Epithelial cell of proximal tubule (primary cell): Measurements from ENCODE around the gene STK10. TPM values are rescaled to one million over a fixed set of nuclear protein-coding genes. Genes with fewer than 3 reads are reported as not detected.

Experiments
- DNase-seq: peaks from one replicate; pipeline ENCODE4 v3.0.0-alpha.2; 2011; ENCODE audit warnings: low read depth
- H3K4me3 ChIP-seq: 2 replicates; pipeline ENCODE4 v1.5.1; 2011; ENCODE audit warnings: low read depth, mild to moderate bottlenecking, low read length
- CTCF ChIP-seq: conservative IDR thresholded peaks from 2 replicates; pipeline ENCODE4 v1.5.1; 2012; ENCODE audit warnings: low read depth, mild to moderate bottlenecking, low read length
- total RNA-seq: library from RNA; depleted of rRNA; stranded (reverse); fragments of >200 nt; gene quantifications from 2 replicates; pipeline ENCODE4 v1.2.3, GENCODE V29; 2015

Gene STK10
- total RNA-seq, 1 donor from 2014 or later = 22.4 TPM

- DNase-seq = no peak
- no peak overlapping the region for H3K4me3 ChIP-seq
- no peak for TF ChIP-seq CTCF
Observed at GRCh38 chr5:172055996-172056395, 132.0 kb downstream of the STK10 start.

DNA sequence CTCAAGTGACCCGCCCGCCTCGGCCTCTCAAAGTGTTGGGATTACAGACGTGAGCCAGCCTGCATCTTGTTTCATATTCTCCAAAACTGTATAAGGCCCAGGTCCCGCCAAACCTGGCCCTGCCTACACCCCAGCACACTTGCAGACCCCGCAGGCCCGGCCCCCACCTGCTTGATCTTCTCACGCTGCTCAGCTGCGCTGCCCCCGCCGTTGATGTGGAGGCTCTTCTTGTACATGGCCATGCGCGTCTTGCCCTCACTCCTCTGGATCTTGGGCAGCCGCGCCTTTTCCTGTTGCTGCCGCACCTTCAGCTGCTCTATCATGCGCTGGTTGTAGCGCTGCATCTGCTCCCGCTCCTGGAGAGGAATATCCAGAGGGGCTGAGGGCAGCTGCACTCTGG, 132.6 kb downstream of the STK10 start:
- H3K4me3 ChIP-seq = no peak overlapping the region
- DNase-seq = no peak
- TF ChIP-seq CTCF = no peak

DNA sequence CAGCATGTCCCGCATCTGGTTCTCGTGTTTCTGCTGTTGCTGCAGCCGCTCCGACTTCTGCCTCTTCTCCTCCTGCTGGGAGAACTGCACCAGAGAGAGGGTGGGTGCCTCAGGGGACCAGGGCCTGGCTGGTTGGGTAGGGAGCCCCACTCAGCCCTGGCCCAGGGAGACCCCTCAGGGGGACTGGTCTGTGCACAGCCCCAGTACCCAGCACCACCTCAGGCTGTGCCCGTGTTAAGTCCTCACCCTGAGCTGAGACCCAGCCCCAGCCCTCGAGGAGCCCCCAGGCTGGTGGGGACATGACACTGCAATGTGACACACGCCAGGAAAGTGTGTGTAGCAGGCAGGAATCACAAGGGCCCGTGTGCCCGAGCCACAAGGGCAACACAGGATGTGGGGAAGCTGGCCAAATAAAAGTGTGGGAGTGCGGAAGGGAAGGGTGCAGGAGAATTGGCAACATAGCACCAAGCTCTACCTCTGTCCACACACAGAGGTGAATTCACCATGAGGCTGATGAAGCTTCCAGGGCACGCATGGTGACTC, 133.3 kb downstream of the STK10 start:
- DNase-seq = no peak
- TF ChIP-seq CTCF = no peak
- no peak overlapping the region for H3K4me3 ChIP-seq

DNA sequence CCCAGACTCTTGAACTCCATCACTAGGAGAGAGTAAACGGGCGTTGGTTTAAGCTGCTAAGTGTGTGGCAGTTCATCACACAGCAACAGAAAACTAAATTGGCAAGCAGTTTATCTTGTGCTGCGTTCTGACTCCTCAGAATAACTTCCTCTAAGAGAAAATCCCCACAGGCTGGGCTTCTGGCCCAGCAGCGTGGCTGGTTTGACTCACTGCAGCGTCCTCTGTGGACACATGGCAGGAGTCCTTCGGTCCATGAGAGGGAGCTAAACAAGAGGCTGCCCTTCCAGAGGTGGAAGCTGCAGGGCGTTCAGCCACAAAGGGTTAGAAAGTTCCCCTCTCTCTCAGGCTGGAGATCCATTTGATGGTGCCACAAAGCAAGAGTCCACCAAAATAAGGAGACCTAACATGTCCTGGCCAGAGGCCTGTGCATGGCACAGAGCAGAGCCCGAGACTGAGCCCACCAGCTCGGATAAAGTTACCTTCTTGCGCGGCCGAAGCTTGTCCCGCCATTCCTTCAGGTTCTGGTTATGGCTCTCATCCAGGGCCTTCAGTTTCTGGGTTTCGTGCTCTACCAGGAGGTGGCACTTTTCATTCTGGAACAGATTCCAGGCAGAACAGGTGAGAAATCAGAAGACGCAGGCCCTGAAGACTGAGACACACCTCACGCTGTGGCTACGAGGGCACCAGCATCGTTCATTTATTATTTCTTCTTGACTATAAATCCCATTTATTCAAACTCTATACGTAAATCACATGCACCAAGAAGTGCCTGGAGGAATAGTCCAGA, 135.4 kb downstream of the STK10 start:
- no peak for DNase-seq
- no peak overlapping the region for H3K4me3 ChIP-seq
- no peak for TF ChIP-seq CTCF

GRCh38 chr5:172051643-172052339, 136.2 kb downstream of the STK10 start:
- H3K4me3 ChIP-seq = no peak overlapping the region
- no peak for DNase-seq
- no peak for TF ChIP-seq CTCF

GRCh38 chr5:172050080-172050479, 137.9 kb downstream of the STK10 start:
- TF ChIP-seq CTCF = no peak
- H3K4me3 ChIP-seq = no peak overlapping the region
- DNase-seq = no peak
